GM12878 (cell line): ENCODE data around the gene MAST4.

ENCODE experiments used
- BCLAF1 ChIP-seq: fragments of 450-650 bp; IDR thresholded peaks from 2 replicates; pipeline ENCODE4 v1.6.1; 2017; ENCODE audit warnings: antibody characterized with exemption, mild to moderate bottlenecking, moderate library complexity
- CBX5 ChIP-seq: sonication (generic); IDR thresholded peaks from 2 replicates; pipeline ENCODE4 v1.6.1; 2016; ENCODE audit warnings: low read depth, moderate library complexity, mild to moderate bottlenecking, inconsistent platforms
- CHD4 ChIP-seq: fragments of 200-600 bp; sonication (generic); IDR thresholded peaks from 2 replicates; pipeline ENCODE4 v1.6.1; 2016; ENCODE audit warnings: mild to moderate bottlenecking
- EZH2 ChIP-seq: IDR thresholded peaks from 2 replicates; pipeline ENCODE4 v1.6.1; 2012; ENCODE audit warnings: low read depth, mild to moderate bottlenecking, control low read depth, inconsistent platforms, low read length, borderline replicate concordance; ENCODE audit not compliant: control insufficient read depth
- MEF2A ChIP-seq: IDR thresholded peaks from 2 replicates; pipeline ENCODE4 v1.6.1; 2011; ENCODE audit warnings: low read depth, mild to moderate bottlenecking, low read length, moderate library complexity; ENCODE audit not compliant: insufficient read depth
- PAX8 ChIP-seq: fragments of 450-650 bp; IDR thresholded peaks from 2 replicates; pipeline ENCODE4 v1.6.1; 2017; ENCODE audit warnings: mild to moderate bottlenecking, moderate library complexity
- POLR2AphosphoS5 ChIP-seq: IDR thresholded peaks from 2 replicates; pipeline ENCODE4 v1.6.1; 2011; ENCODE audit warnings: mild to moderate bottlenecking, low read length, inconsistent platforms
- SREBF2 ChIP-seq: IDR thresholded peaks from 2 replicates; pipeline ENCODE4 v1.6.1; 2012; ENCODE audit warnings: mild to moderate bottlenecking, low read length
- TF ChIP-seq, protein P1 (sequence below), 3 experiments: IDR thresholded peaks in 2 of 3; conservative IDR thresholded peaks in 1 of 3; 2 replicates each; pipeline ENCODE4 v1.5.1; 2011; ENCODE audit warnings: low read depth in 3 of 3, low read length in 3 of 3, mild to moderate bottlenecking in 3 of 3, control low read depth in 2 of 3, moderate library complexity in 2 of 3, inconsistent platforms in 1 of 3, mixed read lengths in 1 of 3; ENCODE audit not compliant: control insufficient read depth in 2 of 3, insufficient read depth in 1 of 3; ENCODE audit errors: extremely low read depth in 1 of 3

- TF ChIP-seq, protein P1, sequence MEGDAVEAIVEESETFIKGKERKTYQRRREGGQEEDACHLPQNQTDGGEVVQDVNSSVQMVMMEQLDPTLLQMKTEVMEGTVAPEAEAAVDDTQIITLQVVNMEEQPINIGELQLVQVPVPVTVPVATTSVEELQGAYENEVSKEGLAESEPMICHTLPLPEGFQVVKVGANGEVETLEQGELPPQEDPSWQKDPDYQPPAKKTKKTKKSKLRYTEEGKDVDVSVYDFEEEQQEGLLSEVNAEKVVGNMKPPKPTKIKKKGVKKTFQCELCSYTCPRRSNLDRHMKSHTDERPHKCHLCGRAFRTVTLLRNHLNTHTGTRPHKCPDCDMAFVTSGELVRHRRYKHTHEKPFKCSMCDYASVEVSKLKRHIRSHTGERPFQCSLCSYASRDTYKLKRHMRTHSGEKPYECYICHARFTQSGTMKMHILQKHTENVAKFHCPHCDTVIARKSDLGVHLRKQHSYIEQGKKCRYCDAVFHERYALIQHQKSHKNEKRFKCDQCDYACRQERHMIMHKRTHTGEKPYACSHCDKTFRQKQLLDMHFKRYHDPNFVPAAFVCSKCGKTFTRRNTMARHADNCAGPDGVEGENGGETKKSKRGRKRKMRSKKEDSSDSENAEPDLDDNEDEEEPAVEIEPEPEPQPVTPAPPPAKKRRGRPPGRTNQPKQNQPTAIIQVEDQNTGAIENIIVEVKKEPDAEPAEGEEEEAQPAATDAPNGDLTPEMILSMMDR (IDR thresholded peaks at IDR 0.05 in 2 of 3, conservative IDR thresholded peaks at IDR 0.05 in 1 of 3; ENCODE audit: control insufficient read depth in 2 of 3, extremely low read depth in 1 of 3, insufficient read depth in 1 of 3, low read depth in 3 of 3, low read length in 3 of 3): no peak
- TF ChIP-seq CHD4: no peak
- no peak for TF ChIP-seq BCLAF1
- no peak for TF ChIP-seq PAX8
- no peak for TF ChIP-seq EZH2
- TF ChIP-seq CBX5: no peak
- TF ChIP-seq POLR2AphosphoS5: no peak
- no peak for TF ChIP-seq MEF2A
- TF ChIP-seq SREBF2: no peak
These were observed 432.7 kb downstream of the MAST4 start for GRCh38 chr5:67028941-67029340.
